ENCODE data around the gene KDF1.

- no peak for TF ChIP-seq CTCF (IDR thresholded peaks at IDR 0.05; ENCODE audit: insufficient read depth, low read length, poor library complexity, severe bottlenecking)
- TF ChIP-seq EZH2phosphoT487 (conservative IDR thresholded peaks at IDR 0.05; ENCODE audit: low read length): no peak
These were observed 37.4 kb downstream of the KDF1 start for GRCh38 chr1:26922901-26923300.
